Kidney epithelial cell (primary cell): Measurements from ENCODE around the gene VMP1. TPM values are rescaled to one million over a fixed set of nuclear protein-coding genes. Genes with fewer than 3 reads are reported as not detected.

Experiments used
- DNase-seq: peaks from one replicate; pipeline ENCODE4 v3.0.0-alpha.2; 2010; ENCODE audit warnings: low read depth
- H3K27me3 ChIP-seq: 2 replicates; pipeline ENCODE4 v1.6.0; 2011; ENCODE audit warnings: low read length; ENCODE audit not compliant: control insufficient read depth, insufficient read depth
- H3K36me3 ChIP-seq: 2 replicates; pipeline ENCODE4 v1.5.1; 2011; ENCODE audit warnings: low read length; ENCODE audit not compliant: control insufficient read depth, insufficient read depth
- H3K4me3 ChIP-seq: 2 replicates; pipeline ENCODE4 v1.5.1; 2011; ENCODE audit warnings: low read depth, mild to moderate bottlenecking, control low read depth, low read length
- CTCF ChIP-seq: IDR thresholded peaks from 2 replicates; pipeline ENCODE4 v1.5.1; 2011; ENCODE audit warnings: mild to moderate bottlenecking, moderate library complexity, low read length, control low read depth, inconsistent platforms; ENCODE audit not compliant: insufficient read depth, poor library complexity, severe bottlenecking
- total RNA-seq: library from RNA; depleted of rRNA; stranded (reverse); fragments of >200 nt; gene quantifications from 2 replicates; pipeline ENCODE4 v1.2.3, GENCODE V29; 2015

VMP1 gene
- total RNA-seq = 171 and 224 TPM in 2 replicates

- peak; percentile 99 for DNase-seq
- Histone ChIP-seq H3K36me3 (no peaks in the 10 kb centered on the region), H3K27me3 (no peaks in the 10 kb centered on the region), H3K4me3 (peak within 1 kb of the TSS; percentile 62)
- no peak for TF ChIP-seq CTCF
These were observed at the start of gene VMP1, which contains the start of gene PTRH2 for GRCh38 chr17:59707149-59707970. Gene VMP1 (plus strand): TSS chr17:59707654. CDS start chr17:59731447, 23,793 bp downstream. Gene PTRH2 (minus strand): TSS chr17:59707430. CDS start chr17:59697978, 9,452 bp downstream.

GRCh38 chr17:59666235-59666634 is 41.2 kb upstream of the VMP1 start:
- H3K36me3 ChIP-seq = no peaks in the 10 kb centered on the region
- no peaks in the 10 kb centered on the region for H3K27me3 ChIP-seq
- no peak for TF ChIP-seq CTCF
- DNase-seq = no peak
- H3K4me3 ChIP-seq = no peak overlapping the region

- Histone ChIP-seq H3K36me3 (no peaks in the 10 kb centered on the region), H3K27me3 (no peaks in the 10 kb centered on the region), H3K4me3 (no peak overlapping the region)
- TF ChIP-seq CTCF = no peak
- DNase-seq = peak; percentile 81
These were observed 38.6 kb upstream of the VMP1 start for GRCh38 chr17:59668816-59669215.

- no peak overlapping the region for H3K4me3 ChIP-seq
- DNase-seq = peak; percentile 64
- H3K27me3 ChIP-seq = no peaks in the 10 kb centered on the region
- TF ChIP-seq CTCF = no peak
- no peaks in the 10 kb centered on the region for H3K36me3 ChIP-seq
These were observed 38.0 kb upstream of the VMP1 start for GRCh38 chr17:59669411-59669810.

- Histone ChIP-seq H3K4me3 (no peak overlapping the region), H3K36me3 (no peaks in the 10 kb centered on the region), H3K27me3 (no peaks in the 10 kb centered on the region)
- DNase-seq = no peak
- no peak for TF ChIP-seq CTCF
These were observed 37.5 kb upstream of the VMP1 start for GRCh38 chr17:59669944-59670343.

- H3K36me3 ChIP-seq = no peaks in the 10 kb centered on the region
- no peak for TF ChIP-seq CTCF
- DNase-seq = no peak
- no peaks in the 10 kb centered on the region for H3K27me3 ChIP-seq
- no peak overlapping the region for H3K4me3 ChIP-seq
These were observed 36.1 kb upstream of the VMP1 start for GRCh38 chr17:59671386-59671785.
